ENCODE data around the gene SLC9A9.

DNA sequence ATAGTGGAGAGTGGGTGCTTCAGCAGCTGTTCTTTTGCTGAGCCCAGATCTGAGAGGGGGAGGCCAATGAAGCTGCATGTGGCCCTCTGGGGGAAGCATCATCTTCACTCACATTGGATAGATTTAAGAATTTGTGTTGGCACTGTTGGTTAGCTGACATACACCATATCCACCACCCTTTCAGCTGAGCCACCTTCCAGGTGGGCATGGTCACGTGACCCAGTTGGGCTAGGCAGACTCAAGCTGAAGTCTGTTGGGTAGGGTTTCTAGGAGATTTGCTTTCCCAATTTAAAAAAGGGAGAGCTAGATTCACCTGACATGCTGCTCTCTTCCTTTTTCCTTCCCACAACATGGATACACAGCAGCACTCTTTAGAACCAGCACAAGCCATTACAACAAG lies 417.7 kb downstream of the SLC9A9 start:
- TF ChIP-seq EZH2phosphoT487 (IDR thresholded peaks at IDR 0.05; ENCODE audit: low read length) (no peak), EZH2 (optimal IDR thresholded peaks at IDR 0.05; ENCODE audit: low read depth, low read length) (no peak)
- TF ChIP-seq, protein P1, sequence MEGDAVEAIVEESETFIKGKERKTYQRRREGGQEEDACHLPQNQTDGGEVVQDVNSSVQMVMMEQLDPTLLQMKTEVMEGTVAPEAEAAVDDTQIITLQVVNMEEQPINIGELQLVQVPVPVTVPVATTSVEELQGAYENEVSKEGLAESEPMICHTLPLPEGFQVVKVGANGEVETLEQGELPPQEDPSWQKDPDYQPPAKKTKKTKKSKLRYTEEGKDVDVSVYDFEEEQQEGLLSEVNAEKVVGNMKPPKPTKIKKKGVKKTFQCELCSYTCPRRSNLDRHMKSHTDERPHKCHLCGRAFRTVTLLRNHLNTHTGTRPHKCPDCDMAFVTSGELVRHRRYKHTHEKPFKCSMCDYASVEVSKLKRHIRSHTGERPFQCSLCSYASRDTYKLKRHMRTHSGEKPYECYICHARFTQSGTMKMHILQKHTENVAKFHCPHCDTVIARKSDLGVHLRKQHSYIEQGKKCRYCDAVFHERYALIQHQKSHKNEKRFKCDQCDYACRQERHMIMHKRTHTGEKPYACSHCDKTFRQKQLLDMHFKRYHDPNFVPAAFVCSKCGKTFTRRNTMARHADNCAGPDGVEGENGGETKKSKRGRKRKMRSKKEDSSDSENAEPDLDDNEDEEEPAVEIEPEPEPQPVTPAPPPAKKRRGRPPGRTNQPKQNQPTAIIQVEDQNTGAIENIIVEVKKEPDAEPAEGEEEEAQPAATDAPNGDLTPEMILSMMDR (IDR thresholded peaks at IDR 0.05; ENCODE audit: low read length), result no peak
